GM18951 (cell line): ENCODE results near the gene PRCD.
"Not testable (repeated sequence)": the region's sequence is repeated elsewhere in the genome, so short reads cannot be mapped to it uniquely, and the experiment has no call there.

ENCODE experiments used
- POLR2A ChIP-seq: IDR thresholded peaks from 4 replicates; pipeline ENCODE4 v1.6.1; 2011; ENCODE audit warnings: mild to moderate bottlenecking; ENCODE audit not compliant: insufficient read length, insufficient read depth; ENCODE audit errors: extremely low read depth
- in situ Hi-C: fragments of 300-500 bp; cut with MboI; formaldehyde crosslinking; loops from one replicate; pipeline ENCODE4 v1.12.0; 2022; ENCODE audit warnings: low sequenced_read_pairs, mixed read lengths, inconsistent platforms; ENCODE audit not compliant: unreplicated experiment

Gene PRCD

DNA sequence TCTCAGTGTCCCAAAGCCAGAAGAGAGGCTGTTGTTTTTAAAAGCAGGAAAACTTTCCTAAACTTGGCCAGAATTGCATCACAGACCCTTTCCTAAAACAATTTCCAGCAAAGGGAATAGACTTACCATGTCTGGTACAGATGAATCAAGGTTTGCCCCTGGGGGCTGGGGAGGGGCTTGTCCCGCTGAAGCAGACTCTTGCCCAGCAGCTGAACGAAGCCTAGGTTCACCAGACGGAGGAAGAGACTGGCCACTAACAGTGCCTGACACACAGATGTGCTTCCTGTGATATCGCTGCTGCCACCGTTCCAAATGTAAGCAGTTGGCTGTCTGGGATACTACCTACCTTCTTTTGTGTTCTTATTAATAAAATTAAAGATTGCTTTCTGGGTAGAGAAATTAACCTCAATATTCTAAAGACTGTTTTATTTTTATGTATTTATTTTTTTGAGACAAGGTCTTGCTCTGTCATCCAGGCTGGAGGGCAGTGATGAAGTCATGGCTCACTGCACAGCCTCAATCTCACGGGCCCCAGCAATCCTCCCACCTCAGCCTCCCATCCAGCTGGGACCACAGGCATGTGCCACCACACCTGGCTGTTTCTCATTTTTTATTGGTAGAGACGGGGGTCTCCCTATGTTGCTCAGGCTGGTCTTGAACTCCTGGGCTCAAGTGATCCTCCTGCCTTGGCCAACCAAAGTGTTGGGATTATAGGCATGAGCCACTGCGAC is 13.5 kb downstream of the PRCD start:
- no peak for TF ChIP-seq POLR2A
- in situ Hi-C loops: no loop called here

DNA sequence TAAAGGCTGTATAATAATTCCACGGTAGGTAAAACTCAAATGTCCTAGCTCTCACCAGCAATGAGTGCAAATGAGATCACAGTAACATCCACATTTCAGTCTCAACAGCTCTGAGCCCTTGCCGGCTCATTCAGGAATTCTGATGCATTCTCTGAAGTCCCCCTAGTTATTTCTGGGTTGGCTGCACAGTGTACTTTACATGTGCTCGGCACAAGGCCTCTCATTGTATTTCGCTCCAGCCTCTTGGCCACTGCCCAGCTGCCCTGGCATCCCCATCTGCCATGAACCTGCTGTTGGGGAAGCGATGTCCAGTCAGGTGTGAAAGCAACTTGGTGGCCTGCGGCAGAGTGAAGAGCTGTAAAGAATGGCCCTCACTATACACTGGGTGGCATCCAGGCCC is 14.3 kb downstream of the PRCD start:
- in situ Hi-C loops: no loop called here
- TF ChIP-seq POLR2A: no peak

DNA sequence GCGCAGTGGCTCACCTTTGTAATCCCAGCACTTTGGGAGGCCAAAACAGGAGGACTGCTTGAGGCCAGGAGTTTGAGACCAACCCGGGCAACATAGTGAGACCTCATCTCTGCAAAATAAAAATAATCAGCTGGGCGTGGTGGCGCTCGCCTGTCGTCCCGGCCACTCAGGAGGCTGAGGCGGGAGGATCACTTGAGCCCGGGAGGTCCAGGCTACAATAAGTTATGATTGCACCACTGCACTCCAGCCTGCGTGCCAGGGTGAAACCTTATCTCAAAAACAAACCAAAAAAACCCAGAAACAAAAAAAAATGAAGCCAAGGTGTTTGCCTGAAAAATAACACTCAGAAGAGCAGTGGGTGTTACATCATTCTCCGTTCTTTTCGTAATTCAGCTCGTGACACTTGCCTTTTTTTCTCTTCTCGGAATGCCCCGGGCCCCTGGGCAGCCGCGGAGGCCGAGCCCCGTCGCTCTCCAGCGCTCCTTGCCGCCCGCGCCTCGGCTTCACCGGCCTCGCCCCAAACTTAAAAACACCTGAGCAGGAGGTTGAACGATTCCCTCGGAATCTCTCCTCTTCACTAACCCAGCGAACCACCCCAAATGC is 17.0 kb downstream of the PRCD start:
- in situ Hi-C loops: no loop called here
- no peak for TF ChIP-seq POLR2A

DNA sequence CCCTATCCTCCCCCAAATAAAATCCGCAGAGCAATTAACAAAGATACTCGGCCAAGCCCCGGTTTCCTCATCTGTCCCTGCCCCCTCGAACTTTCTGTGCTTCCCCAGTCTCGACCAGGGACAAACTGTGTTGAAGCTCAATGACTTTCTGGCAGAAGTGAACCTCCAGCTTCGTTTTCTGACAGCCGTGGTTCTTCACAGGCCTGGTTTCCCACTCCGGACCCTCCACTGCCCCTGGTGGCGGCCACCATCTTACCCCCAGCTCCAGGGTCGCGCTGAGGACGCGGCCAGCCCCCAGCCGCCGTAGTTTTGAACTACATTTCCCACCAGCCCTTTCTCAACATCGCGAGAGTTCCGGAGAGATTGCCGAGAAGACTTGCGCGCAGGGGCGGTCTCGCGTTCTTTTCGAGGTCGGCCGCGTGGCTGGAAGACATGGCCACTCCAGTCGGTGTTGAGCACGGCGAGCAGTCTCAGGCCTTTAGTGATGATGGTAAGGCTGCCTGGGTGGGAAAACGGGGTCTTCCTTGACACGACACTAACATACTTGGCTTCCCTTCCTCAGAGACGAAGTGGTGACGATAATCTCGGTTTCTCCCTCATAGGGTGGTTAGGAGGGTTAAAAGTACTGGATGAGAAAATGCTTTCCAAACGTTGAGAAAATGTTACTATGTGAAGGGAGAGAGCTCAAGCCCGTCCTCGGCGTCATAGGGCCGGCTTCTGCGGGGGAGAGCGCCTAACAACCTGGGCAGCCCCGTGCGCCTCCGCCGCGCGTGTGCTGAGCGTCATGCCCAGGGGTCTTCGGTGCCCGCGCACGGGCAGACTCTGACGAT is 17.7 kb downstream of the PRCD start:
- TF ChIP-seq POLR2A: peak; percentile 93
- in situ Hi-C loops: no loop called here

DNA sequence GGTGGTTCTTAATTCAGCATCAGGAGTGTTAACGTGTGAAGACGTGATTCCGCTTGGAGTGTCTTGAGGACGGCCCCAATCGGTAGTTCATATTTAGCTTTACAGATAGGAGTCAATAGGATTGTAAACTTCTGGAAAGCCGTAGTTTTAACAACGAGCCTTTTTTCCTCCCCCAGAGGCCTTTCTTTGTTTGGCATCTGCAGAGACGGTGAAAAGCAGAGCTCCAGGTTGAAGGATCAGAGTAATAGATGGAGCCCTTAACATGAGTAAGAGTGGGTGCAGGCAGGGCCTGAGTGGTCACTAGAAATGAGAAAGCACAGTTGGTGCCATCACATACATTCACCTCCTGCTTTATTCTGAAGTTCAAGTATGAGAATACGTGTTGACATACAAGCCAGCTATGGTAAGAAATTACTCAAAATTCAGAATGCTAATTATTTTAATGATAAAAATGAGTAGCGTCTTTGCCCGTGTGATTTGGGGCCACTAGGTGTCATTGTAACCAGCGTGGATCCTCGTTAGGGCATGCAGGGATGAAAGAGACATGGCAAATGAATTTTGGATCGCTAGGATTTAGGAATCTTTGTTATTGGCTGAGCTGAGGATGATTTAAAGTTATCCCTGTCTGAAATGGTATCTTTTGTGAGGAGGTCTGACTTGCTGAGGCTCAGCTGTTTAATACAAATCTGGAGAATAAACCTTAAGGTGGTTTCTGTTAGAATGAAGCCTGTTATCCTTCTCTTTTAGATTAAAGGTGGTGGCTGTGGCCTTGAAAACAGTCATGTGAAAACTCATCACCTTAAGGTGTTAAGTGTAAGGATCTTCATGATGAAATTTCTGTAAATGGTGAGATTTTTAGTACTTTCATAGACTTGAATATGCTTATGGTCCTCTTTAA is 18.6 kb downstream of the PRCD start:
- TF ChIP-seq POLR2A: no peak
- in situ Hi-C loops: no loop called here

DNA sequence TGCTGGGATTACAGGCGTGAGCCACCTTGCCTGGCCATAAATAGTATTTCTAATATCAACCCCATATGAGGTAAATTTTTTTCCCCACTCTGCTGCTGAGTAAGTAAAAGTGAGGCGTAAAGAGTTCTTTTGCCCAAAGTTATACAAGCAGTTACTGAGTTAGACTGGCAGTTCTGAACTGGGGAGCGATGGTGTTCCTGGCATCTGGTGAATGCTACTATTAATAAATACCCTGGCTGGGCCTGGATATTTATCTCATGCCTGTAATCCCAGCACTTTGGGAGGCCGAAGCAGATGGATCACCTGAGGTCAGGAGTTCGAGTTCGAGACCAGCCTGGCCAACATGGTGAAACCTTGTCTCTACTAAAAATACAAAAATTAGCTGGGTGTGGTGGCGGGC is 19.6 kb downstream of the PRCD start:
- in situ Hi-C loops: not testable (repeated sequence)

DNA sequence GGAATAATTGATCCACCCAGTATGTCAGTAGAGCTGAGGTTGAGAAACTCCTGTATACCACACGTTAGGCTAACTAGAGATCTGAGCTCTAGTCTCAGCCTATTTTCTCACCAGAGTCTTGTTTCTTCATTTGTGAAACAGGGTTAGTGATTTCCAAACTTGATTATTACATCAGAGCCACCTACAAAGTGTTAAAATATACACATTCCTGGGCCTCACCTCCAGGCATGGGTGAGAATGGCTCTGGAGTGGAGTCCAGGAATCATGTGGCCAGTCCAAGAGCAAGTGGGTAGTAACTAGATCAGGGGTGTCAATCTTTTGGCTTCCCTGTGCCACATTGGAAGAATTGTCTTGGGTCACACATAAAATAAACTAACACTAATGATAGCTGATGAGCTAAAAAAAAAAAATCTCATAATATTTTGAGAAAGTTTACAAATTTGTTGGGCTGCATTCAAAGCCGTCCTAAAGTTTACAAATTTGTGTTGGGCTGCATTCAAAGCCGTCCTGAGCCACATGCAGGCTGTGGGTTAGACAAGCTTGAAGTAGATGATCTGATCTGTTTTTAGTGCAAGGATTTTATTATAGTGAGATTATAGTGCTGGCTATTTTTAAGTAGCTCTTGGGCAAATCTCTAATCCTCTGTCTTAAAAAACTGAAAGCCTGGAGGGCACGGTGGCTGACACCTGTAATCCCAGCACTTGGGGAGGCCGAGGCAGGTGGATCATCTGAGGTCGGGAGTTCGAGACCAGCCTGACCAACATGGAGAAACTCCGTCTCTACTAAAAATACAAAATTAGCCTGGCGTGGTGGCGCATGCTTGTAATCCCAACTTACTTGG is 20.4 kb downstream of the PRCD start:
- no peak for TF ChIP-seq POLR2A
- in situ Hi-C loops: no loop called here

DNA sequence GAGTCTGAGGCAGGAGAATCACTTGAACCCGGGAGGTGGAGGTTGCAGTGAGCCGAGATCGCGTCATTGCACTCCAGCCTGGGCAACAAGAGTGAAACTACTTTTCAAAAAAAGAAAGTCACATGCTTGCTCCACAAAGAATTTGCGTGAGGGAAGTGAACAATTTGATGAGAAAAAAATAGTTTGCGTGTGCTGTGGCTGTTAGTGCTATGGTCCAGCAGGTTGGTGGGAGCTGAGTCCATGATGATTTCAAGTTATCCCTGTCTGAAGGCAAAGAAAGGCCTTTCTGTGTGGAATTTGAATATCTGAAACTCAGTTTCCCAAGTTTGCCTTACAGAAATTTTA is 21.0 kb downstream of the PRCD start:
- TF ChIP-seq POLR2A: no peak
- in situ Hi-C loops: no loop called here

DNA sequence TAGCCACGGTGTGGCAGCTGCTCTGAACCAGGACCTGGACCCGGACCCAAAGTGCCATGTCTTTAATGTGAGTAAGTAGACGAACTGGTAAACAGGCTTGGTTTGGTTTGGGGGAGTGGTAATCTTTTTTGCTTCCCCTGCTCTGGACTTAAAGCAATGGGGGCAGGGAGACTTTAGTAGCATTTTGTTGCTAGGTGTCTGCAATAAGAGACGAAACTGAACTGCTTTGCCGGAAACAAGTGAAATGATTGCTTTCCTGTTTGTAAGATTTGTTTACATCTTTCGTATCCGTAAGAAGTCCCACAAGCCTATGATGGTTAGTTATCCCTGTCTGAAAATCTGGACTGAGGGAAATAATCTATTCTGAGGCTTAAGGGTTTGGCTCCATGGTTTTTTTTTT is 21.5 kb downstream of the PRCD start:
- in situ Hi-C loops: no loop called here
- TF ChIP-seq POLR2A: no peak

DNA sequence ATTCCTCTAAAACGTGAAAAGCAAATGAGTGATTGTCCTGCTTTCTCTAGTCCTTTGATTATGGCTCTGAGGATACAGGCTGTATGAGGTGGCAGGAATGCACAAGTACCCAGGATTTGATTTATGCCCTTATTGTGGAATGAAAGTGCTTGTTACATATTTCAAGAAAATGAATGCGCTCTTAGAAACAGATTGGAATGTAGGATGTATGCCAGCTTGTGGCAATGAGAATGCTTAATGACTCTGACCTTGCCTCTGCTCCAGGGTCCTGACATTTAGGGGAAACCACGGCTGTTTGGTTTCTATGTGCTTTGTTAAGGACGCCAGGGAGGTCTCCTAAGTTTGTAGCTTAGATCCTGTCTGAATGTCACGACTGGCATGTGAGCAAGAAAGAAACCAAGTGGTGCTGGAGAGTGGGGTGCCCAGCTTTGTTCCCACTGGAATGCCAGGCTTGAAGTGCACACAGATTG is 22.0 kb downstream of the PRCD start:
- in situ Hi-C loops: no loop called here
- TF ChIP-seq POLR2A: no peak

DNA sequence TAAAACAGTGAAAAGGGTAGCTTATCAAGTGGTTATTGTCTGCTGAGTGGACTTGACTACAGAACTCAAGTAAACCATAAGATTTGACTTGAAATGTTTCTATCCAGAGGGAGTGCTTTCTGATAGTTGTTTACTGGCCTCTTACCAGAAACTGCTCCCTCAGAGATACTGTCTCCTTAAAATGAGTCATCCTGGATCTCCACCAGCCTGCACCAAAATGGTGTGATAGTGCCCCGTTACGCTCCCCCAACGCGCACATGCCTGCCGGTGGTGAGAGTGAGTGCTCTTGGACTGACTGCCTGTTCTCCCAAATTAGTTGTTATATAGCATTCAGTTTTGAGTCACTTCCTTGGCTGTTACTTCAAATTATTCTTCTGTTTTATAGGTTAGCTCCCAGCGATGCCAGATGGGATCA is 22.9 kb downstream of the PRCD start:
- in situ Hi-C loops: no loop called here
- no peak for TF ChIP-seq POLR2A

DNA sequence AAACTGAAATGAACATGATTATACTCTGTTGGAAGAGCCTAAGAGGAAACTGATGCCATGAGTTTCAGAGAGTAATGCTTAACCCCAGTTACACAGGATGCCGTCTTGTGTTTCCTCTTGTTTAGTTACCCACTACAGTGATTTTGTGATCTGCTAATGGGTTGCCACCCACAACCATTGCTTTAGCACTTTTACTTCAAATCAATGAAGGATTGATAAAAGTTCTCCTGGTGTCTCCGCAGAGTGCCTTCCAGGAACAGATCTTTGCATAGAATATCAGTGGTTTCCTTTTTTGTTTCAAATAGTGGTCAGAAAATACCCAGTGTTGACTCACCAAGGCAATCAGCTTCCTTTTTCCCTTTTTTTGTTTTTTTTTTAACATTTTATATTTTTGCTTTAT is 23.5 kb downstream of the PRCD start:
- in situ Hi-C loops: not testable (repeated sequence)

DNA sequence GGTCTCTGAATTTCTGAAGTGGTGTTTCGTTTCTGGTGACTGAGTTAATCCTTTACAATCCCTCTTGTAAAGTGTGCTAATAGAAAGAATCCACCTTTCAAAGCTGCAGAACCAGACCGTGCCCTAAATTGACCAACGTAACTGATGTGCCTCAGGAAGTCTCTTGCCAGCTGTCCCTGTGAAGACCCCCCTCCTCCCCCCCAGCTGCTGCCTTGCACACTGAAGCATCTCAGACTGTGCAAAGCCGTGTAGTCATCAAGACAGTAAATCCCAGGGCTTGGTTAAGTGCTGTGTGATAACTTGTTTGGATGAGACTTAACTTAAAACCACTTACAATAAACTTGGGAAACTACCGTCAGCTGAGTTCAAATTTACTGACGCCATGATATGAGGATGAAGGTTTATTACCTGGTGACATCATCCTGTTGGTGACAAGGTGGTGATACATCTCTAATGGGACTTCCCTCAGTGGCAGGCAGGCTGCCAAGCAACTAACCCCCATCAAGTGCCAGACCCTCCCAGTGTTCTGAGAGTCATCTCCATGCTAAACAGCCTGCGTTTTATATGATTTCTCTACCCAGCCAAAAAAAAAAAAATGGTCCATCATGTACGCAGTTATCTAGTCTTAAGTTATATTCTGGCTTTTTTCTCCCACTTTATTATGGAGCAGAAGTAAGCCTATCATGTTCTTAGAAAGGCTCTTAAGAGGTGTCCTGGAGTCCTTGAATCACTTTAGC is 25.3 kb downstream of the PRCD start:
- in situ Hi-C loops: not testable (repeated sequence)
